ENCODE results near the gene EMC1.
"Not testable (repeated sequence)": the region's sequence is repeated elsewhere in the genome, so short reads cannot be mapped to it uniquely, and the experiment has no call there.

The EMC1 gene

GRCh38 chr1:19220080-19220846 is 31.1 kb downstream of the EMC1 start:
- Histone ChIP-seq H3K9me3 (ENCODE audit: low read length) (no peaks in the 10 kb centered on the region), H2AFZ (ENCODE audit: low read depth, low read length) (no peak overlapping the region), H3K36me3 (ENCODE audit: insufficient read depth, low read length) (peaks cover 84% of the 10 kb centered on the region), H3K27me3 (ENCODE audit: insufficient read depth, low read length) (no peaks in the 10 kb centered on the region), H3K4me3 (ENCODE audit: low read length) (no peak overlapping the region), H3K4me1 (ENCODE audit: insufficient read depth, low read length) (no peaks in the 10 kb centered on the region)

- peaks cover 83% of the 10 kb centered on the region for H3K36me3 ChIP-seq (ENCODE audit: insufficient read depth, low read length)
- H3K9me3 ChIP-seq (ENCODE audit: low read length) = no peaks in the 10 kb centered on the region
- no peaks in the 10 kb centered on the region for H3K27me3 ChIP-seq (ENCODE audit: insufficient read depth, low read length)
- no peak overlapping the region for H2AFZ ChIP-seq (ENCODE audit: low read depth, low read length)
- no peak overlapping the region for H3K4me3 ChIP-seq (ENCODE audit: low read length)
- no peaks in the 10 kb centered on the region for H3K4me1 ChIP-seq (ENCODE audit: insufficient read depth, low read length)
These were observed 31.9 kb downstream of the EMC1 start for GRCh38 chr1:19219451-19219850.

- not testable (repeated sequence) for H3K9me3 ChIP-seq (ENCODE audit: low read length); H2AFZ ChIP-seq (ENCODE audit: low read depth, low read length); H3K27me3 ChIP-seq (ENCODE audit: insufficient read depth, low read length); H3K4me1 ChIP-seq (ENCODE audit: insufficient read depth, low read length); H3K4me3 ChIP-seq (ENCODE audit: low read length)
- H3K36me3 ChIP-seq (ENCODE audit: insufficient read depth, low read length) = peaks cover 67% of the 10 kb centered on the region
These were observed 34.7 kb downstream of the EMC1 start for GRCh38 chr1:19216585-19216984.

GRCh38 chr1:19213580-19213979 is 37.7 kb downstream of the EMC1 start:
- no peak overlapping the region for H2AFZ ChIP-seq (ENCODE audit: low read depth, low read length)
- H3K4me3 ChIP-seq (ENCODE audit: low read length) = no peak overlapping the region
- H3K27me3 ChIP-seq (ENCODE audit: insufficient read depth, low read length) = no peaks in the 10 kb centered on the region
- H3K36me3 ChIP-seq (ENCODE audit: insufficient read depth, low read length) = peaks cover 37% of the 10 kb centered on the region
- peaks cover 25% of the 10 kb centered on the region for H3K4me1 ChIP-seq (ENCODE audit: insufficient read depth, low read length)
- H3K9me3 ChIP-seq (ENCODE audit: low read length) = no peaks in the 10 kb centered on the region

- H3K4me1 ChIP-seq (ENCODE audit: insufficient read depth, low read length) = peaks cover 25% of the 10 kb centered on the region
- H3K27me3 ChIP-seq (ENCODE audit: insufficient read depth, low read length) = no peaks in the 10 kb centered on the region
- H2AFZ ChIP-seq (ENCODE audit: low read depth, low read length) = no peak overlapping the region
- H3K36me3 ChIP-seq (ENCODE audit: insufficient read depth, low read length) = peaks cover 27% of the 10 kb centered on the region
- H3K9me3 ChIP-seq (ENCODE audit: low read length) = no peaks in the 10 kb centered on the region
- H3K4me3 ChIP-seq (ENCODE audit: low read length) = no peak overlapping the region
These were observed 39.2 kb downstream of the EMC1 start for GRCh38 chr1:19212167-19212566.

GRCh38 chr1:19210772-19211549 is 40.4 kb downstream of the EMC1 start:
- Histone ChIP-seq H3K9me3 (ENCODE audit: low read length) (no peaks in the 10 kb centered on the region), H3K36me3 (ENCODE audit: insufficient read depth, low read length) (peaks cover 22% of the 10 kb centered on the region), H3K27me3 (ENCODE audit: insufficient read depth, low read length) (no peaks in the 10 kb centered on the region), H2AFZ (ENCODE audit: low read depth, low read length) (peak overlapping the region; percentile 60), H3K4me3 (ENCODE audit: low read length) (peak overlapping the region; percentile 93), H3K4me1 (ENCODE audit: insufficient read depth, low read length) (peaks cover 27% of the 10 kb centered on the region)

DNA sequence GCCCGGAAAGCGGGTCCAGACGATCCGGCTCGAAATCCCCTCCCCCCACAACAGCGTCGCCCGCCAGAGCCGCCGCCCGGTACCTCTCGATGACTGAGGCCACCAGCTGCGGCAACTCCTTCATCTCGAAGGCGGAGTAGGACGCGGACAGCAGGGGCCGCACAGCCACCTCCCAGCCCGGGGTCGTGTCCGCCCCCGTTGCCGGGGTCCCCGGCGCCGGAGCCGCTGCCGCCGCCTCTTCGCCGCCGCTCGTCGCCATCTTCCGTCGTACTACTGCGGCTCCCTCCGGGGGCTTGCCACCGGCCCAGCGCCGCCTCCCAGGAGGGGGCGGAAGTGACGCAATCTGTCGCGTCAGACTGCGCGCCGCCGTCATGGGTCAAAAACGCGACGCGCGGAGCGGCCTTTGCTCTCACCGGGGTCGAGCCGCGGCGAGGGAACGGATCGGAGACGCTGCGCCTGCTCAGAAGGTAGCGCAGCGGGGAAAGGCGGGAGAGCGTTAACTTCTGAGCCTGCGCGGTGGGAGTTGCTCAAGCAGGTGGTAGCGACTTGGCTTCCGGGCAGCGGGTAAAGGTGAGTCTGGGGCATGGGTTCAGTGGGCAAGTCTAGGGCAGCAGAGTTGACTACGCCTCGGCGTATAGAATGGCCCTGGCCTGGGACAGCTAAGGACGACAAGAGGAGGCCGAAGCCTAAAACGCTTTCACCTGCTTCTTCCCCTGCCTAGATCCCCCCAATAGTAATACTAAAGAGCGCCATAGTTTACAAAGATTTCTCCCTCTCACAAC is 41.1 kb downstream of the EMC1 start, which contains the start of gene UBR4:
UBR4 (minus strand) TSS at position 277 of the 782 bp plus-strand sequence; CDS start at position 259, 18 bp downstream.
- Histone ChIP-seq H3K9me3 (ENCODE audit: low read length) (no peaks in the 10 kb centered on the region), H3K27me3 (ENCODE audit: insufficient read depth, low read length) (no peaks in the 10 kb centered on the region), H2AFZ (ENCODE audit: low read depth, low read length) (peak within 1 kb of the TSS; percentile 60), H3K4me1 (ENCODE audit: insufficient read depth, low read length) (peaks cover 35% of the 10 kb centered on the region), H3K36me3 (ENCODE audit: insufficient read depth, low read length) (peaks cover 18% of the 10 kb centered on the region), H3K4me3 (ENCODE audit: low read length) (peak within 1 kb of the TSS; percentile 93)

DNA sequence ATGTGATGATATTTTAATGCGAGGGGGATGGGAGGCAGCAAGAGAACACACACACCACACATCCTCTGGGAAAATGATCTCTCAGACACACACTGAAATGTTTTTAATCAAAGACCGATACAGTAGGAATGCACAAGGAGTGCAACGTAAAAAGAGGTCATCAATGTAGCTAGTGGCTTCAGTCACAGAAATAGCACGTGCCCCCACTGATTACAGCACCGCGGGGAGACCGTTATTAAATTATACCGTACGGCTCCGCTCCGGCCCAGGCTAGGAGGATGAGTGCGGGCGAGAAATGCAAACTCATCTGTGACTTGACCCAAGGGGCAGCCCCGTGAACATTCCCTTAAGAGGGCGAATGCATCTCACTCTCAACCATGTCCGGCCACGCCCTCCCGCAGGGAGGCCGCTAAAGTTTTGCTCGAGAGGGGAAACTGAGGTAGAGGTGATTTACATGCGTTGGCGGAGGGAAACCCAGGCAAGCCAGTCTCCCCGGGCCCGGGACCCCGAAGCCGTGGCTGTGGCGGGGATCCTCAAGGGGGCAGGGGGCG is 41.8 kb downstream of the EMC1 start:
- peak overlapping the region; percentile 93 for H3K4me3 ChIP-seq (ENCODE audit: low read length)
- H3K27me3 ChIP-seq (ENCODE audit: insufficient read depth, low read length) = no peaks in the 10 kb centered on the region
- H3K4me1 ChIP-seq (ENCODE audit: insufficient read depth, low read length) = peaks cover 37% of the 10 kb centered on the region
- peak overlapping the region; percentile 43 for H2AFZ ChIP-seq (ENCODE audit: low read depth, low read length)
- peaks cover 12% of the 10 kb centered on the region for H3K36me3 ChIP-seq (ENCODE audit: insufficient read depth, low read length)
- no peaks in the 10 kb centered on the region for H3K9me3 ChIP-seq (ENCODE audit: low read length)

GRCh38 chr1:19208710-19209438 is 42.5 kb downstream of the EMC1 start:
- peaks cover 37% of the 10 kb centered on the region for H3K4me1 ChIP-seq (ENCODE audit: insufficient read depth, low read length)
- no peak overlapping the region for H2AFZ ChIP-seq (ENCODE audit: low read depth, low read length)
- peaks cover 7% of the 10 kb centered on the region for H3K36me3 ChIP-seq (ENCODE audit: insufficient read depth, low read length)
- no peaks in the 10 kb centered on the region for H3K9me3 ChIP-seq (ENCODE audit: low read length)
- peak overlapping the region; percentile 93 for H3K4me3 ChIP-seq (ENCODE audit: low read length)
- no peaks in the 10 kb centered on the region for H3K27me3 ChIP-seq (ENCODE audit: insufficient read depth, low read length)

- no peaks in the 10 kb centered on the region for H3K27me3 ChIP-seq (ENCODE audit: insufficient read depth, low read length)
- no peak overlapping the region for H2AFZ ChIP-seq (ENCODE audit: low read depth, low read length)
- no peaks in the 10 kb centered on the region for H3K9me3 ChIP-seq (ENCODE audit: low read length)
- H3K4me3 ChIP-seq (ENCODE audit: low read length) = no peak overlapping the region
- peaks cover 2% of the 10 kb centered on the region for H3K36me3 ChIP-seq (ENCODE audit: insufficient read depth, low read length)
- H3K4me1 ChIP-seq (ENCODE audit: insufficient read depth, low read length) = peaks cover 32% of the 10 kb centered on the region
These were observed 44.4 kb downstream of the EMC1 start for GRCh38 chr1:19206947-19207346.

- H3K36me3 ChIP-seq (ENCODE audit: insufficient read depth, low read length) = peaks cover 7% of the 10 kb centered on the region
- H3K27me3 ChIP-seq (ENCODE audit: insufficient read depth, low read length) = no peaks in the 10 kb centered on the region
- H2AFZ ChIP-seq (ENCODE audit: low read depth, low read length) = no peak overlapping the region
- no peak overlapping the region for H3K4me3 ChIP-seq (ENCODE audit: low read length)
- H3K4me1 ChIP-seq (ENCODE audit: insufficient read depth, low read length) = peaks cover 22% of the 10 kb centered on the region
- no peaks in the 10 kb centered on the region for H3K9me3 ChIP-seq (ENCODE audit: low read length)
These were observed 45.5 kb downstream of the EMC1 start for GRCh38 chr1:19205845-19206244.

GRCh38 chr1:19205403-19205802 is 45.9 kb downstream of the EMC1 start:
- Histone ChIP-seq H3K4me1 (ENCODE audit: insufficient read depth, low read length) (peaks cover 18% of the 10 kb centered on the region), H3K9me3 (ENCODE audit: low read length) (no peaks in the 10 kb centered on the region), H3K4me3 (ENCODE audit: low read length) (no peak overlapping the region), H2AFZ (ENCODE audit: low read depth, low read length) (no peak overlapping the region), H3K27me3 (ENCODE audit: insufficient read depth, low read length) (no peaks in the 10 kb centered on the region), H3K36me3 (ENCODE audit: insufficient read depth, low read length) (peaks cover 10% of the 10 kb centered on the region)
